MM.1S (cell line): Measurements from ENCODE around the gene LIPT1.

Source experiments
- EZH2 ChIP-seq: fragments of 300-600 bp; sonication (generic); optimal IDR thresholded peaks from 2 replicates; pipeline ENCODE3; 2017; ENCODE audit warnings: low read depth, mild to moderate bottlenecking, antibody characterized with exemption, low read length, mixed read lengths
- EZH2phosphoT487 ChIP-seq: fragments of 300-600 bp; sonication (generic); IDR thresholded peaks from 2 replicates; pipeline ENCODE4 v1.6.1; 2018; ENCODE audit warnings: antibody characterized with exemption, low read length
- TF ChIP-seq, protein P1 (sequence below): fragments of 300-600 bp; sonication (generic); IDR thresholded peaks from 2 replicates; pipeline ENCODE4 v1.5.1; 2016; ENCODE audit warnings: antibody characterized with exemption, low read length, mixed read lengths

DNA sequence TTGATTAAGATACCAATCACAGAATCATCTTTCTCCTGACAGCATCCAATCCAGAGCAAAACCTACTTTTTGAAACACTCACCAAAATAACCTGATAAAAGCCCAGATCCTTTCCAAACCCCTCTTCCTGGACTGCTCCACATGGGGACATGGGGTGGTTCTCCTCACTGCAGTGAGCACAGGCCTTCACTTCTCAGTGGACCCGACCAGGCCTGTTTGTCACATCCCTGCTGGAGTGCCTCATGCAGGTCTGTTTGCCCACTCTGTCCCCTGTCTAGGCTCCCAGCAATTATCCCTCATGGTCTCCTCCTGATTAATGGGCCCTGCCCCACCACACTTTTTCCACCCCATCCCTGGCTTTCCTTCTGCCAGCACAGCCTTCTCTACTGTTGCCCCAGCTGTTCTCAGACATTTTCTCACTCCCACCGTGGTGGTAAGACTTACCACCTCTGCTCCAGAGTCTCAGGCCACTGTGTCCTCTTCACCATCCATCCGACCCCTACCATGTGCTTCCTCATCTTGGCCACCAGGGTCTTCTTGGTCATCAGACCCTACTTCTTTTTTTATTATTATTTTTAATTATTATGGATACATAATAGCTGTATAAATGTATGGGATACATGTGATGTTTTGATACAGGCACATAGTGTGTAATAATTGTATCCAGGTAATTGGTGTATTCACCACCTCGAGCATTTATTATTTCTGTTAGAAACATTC, 47.4 kb downstream of the LIPT1 start:
- TF ChIP-seq, protein P1, sequence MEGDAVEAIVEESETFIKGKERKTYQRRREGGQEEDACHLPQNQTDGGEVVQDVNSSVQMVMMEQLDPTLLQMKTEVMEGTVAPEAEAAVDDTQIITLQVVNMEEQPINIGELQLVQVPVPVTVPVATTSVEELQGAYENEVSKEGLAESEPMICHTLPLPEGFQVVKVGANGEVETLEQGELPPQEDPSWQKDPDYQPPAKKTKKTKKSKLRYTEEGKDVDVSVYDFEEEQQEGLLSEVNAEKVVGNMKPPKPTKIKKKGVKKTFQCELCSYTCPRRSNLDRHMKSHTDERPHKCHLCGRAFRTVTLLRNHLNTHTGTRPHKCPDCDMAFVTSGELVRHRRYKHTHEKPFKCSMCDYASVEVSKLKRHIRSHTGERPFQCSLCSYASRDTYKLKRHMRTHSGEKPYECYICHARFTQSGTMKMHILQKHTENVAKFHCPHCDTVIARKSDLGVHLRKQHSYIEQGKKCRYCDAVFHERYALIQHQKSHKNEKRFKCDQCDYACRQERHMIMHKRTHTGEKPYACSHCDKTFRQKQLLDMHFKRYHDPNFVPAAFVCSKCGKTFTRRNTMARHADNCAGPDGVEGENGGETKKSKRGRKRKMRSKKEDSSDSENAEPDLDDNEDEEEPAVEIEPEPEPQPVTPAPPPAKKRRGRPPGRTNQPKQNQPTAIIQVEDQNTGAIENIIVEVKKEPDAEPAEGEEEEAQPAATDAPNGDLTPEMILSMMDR: no peak
- TF ChIP-seq EZH2: no peak
- no peak for TF ChIP-seq EZH2phosphoT487
